ENCODE measurements around the gene CREB3L2.

Gene CREB3L2

GRCh38 chr7:137888241-137888640 is 113.6 kb downstream of the CREB3L2 start:
- ChIA-PET POLR2A (interaction anchor here (0.7 kb wide), 1 partner anchor 50 kb away, joined by 4 read pairs; no protein-coding TSS in a partner anchor), CTCF (interaction anchor here (0.7 to 9.0 kb wide), 5 partner anchors 9 to 232 kb away, joined by 3 to 70 read pairs (median 8); partner anchors contain the start of gene CREB3L2)
- DNase-seq (ENCODE audit: extremely low spot score) = no peak
- no peak for TF ChIP-seq CTCF (IDR thresholded peaks at IDR 0.05; ENCODE audit: control extremely low read depth, extremely low read depth, low read depth, missing control alignments)

GRCh38 chr7:137886746-137887145 is 115.1 kb downstream of the CREB3L2 start:
- DNase-seq (ENCODE audit: extremely low spot score) = no peak
- TF ChIP-seq CTCF (IDR thresholded peaks at IDR 0.05; ENCODE audit: control extremely low read depth, extremely low read depth, low read depth, missing control alignments) = no peak
- ChIA-PET POLR2A (no interaction called here), CTCF (interaction anchor here (1.9 to 2.7 kb wide), 2 partner anchors 17 to 116 kb away, joined by 6 to 11 read pairs; partner anchors contain the start of gene CREB3L2)

- TF ChIP-seq CTCF (IDR thresholded peaks at IDR 0.05; ENCODE audit: control extremely low read depth, extremely low read depth, low read depth, missing control alignments) = no peak
- DNase-seq (ENCODE audit: extremely low spot score) = no peak
- ChIA-PET CTCF (interaction anchor here (1.0 to 2.7 kb wide), 3 partner anchors 17 to 123 kb away, joined by 4 to 11 read pairs (median 6); partner anchors contain the start of gene CREB3L2), POLR2A (no interaction called here)
Observed at GRCh38 chr7:137886281-137886680, 115.6 kb downstream of the CREB3L2 start.

- ChIA-PET POLR2A (no interaction called here), CTCF (interaction anchor here (1.0 to 2.7 kb wide), 5 partner anchors 8 to 123 kb away, joined by 3 to 11 read pairs (median 6); partner anchors contain the start of gene CREB3L2)
- no peak for DNase-seq (ENCODE audit: extremely low spot score)
- TF ChIP-seq CTCF (IDR thresholded peaks at IDR 0.05; ENCODE audit: control extremely low read depth, extremely low read depth, low read depth, missing control alignments) = no peak
Observed at GRCh38 chr7:137885678-137886077, 116.2 kb downstream of the CREB3L2 start.

GRCh38 chr7:137882806-137883205 is 119.1 kb downstream of the CREB3L2 start:
- no peak for TF ChIP-seq CTCF (IDR thresholded peaks at IDR 0.05; ENCODE audit: control extremely low read depth, extremely low read depth, low read depth, missing control alignments)
- ChIA-PET CTCF (interaction anchor here (1.6 to 5.3 kb wide), 6 partner anchors 11 to 227 kb away, joined by 3 to 21 read pairs (median 6); no protein-coding TSS in a partner anchor), POLR2A (no interaction called here)
- DNase-seq (ENCODE audit: extremely low spot score) = no peak

GRCh38 chr7:137882261-137882668 is 119.6 kb downstream of the CREB3L2 start:
- no peak for TF ChIP-seq CTCF (IDR thresholded peaks at IDR 0.05; ENCODE audit: control extremely low read depth, extremely low read depth, low read depth, missing control alignments)
- ChIA-PET CTCF (interaction anchor here (1.6 to 5.3 kb wide), 6 partner anchors 11 to 226 kb away, joined by 3 to 21 read pairs (median 6); no protein-coding TSS in a partner anchor), POLR2A (no interaction called here)
- peak; percentile 70 for DNase-seq (ENCODE audit: extremely low spot score)
